ENCODE results near the gene KCTD5.

DNA sequence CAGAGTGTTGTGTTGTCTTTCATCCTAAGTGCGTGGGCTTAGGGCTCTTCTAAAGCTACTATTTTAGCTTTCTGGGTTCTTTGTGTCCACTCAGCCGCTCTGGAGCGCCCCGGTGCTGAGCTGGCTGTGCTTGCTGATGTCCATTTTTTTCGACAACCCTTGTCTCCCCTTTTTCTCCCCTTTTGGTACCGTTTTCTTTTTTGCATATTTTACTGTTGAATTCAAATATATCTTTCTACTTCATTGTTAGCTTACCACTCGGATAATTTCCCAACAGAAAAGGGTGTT lies 71.4 kb downstream of the KCTD5 start:
- TF ChIP-seq CTCF (IDR thresholded peaks at IDR 0.05; ENCODE audit: poor library complexity, severe bottlenecking) (no peak), POLR2AphosphoS5 (IDR thresholded peaks at IDR 0.05) (no peak), EZH2 (IDR thresholded peaks at IDR 0.05; ENCODE audit: borderline replicate concordance, insufficient read depth, low read length, poor library complexity, severe bottlenecking) (no peak), SMC3 (conservative IDR thresholded peaks at IDR 0.05; ENCODE audit: poor library complexity) (no peak), RAD21 (conservative IDR thresholded peaks at IDR 0.05) (no peak), EP300 (conservative IDR thresholded peaks at IDR 0.05; ENCODE audit: poor library complexity, severe bottlenecking) (no peak), TAF1 (IDR thresholded peaks at IDR 0.05; ENCODE audit: low read depth) (no peak), MXI1 (conservative IDR thresholded peaks at IDR 0.05; ENCODE audit: poor library complexity, severe bottlenecking) (no peak)
- TF ChIP-seq, protein P1, sequence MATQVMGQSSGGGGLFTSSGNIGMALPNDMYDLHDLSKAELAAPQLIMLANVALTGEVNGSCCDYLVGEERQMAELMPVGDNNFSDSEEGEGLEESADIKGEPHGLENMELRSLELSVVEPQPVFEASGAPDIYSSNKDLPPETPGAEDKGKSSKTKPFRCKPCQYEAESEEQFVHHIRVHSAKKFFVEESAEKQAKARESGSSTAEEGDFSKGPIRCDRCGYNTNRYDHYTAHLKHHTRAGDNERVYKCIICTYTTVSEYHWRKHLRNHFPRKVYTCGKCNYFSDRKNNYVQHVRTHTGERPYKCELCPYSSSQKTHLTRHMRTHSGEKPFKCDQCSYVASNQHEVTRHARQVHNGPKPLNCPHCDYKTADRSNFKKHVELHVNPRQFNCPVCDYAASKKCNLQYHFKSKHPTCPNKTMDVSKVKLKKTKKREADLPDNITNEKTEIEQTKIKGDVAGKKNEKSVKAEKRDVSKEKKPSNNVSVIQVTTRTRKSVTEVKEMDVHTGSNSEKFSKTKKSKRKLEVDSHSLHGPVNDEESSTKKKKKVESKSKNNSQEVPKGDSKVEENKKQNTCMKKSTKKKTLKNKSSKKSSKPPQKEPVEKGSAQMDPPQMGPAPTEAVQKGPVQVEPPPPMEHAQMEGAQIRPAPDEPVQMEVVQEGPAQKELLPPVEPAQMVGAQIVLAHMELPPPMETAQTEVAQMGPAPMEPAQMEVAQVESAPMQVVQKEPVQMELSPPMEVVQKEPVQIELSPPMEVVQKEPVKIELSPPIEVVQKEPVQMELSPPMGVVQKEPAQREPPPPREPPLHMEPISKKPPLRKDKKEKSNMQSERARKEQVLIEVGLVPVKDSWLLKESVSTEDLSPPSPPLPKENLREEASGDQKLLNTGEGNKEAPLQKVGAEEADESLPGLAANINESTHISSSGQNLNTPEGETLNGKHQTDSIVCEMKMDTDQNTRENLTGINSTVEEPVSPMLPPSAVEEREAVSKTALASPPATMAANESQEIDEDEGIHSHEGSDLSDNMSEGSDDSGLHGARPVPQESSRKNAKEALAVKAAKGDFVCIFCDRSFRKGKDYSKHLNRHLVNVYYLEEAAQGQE (IDR thresholded peaks at IDR 0.05; ENCODE audit: borderline replicate concordance): no peak

Data from neural cell (in vitro differentiated cells).